ENCODE results near the gene NEK10. TPM values are rescaled to one million over a fixed set of nuclear protein-coding genes. Genes with fewer than 3 reads are reported as not detected.

Gene NEK10
- total and polyA plus RNA-seq, 2 of the 4 experiments (the other 2 are of a cell fraction) = 2.2 to 6.6 TPM

DNA sequence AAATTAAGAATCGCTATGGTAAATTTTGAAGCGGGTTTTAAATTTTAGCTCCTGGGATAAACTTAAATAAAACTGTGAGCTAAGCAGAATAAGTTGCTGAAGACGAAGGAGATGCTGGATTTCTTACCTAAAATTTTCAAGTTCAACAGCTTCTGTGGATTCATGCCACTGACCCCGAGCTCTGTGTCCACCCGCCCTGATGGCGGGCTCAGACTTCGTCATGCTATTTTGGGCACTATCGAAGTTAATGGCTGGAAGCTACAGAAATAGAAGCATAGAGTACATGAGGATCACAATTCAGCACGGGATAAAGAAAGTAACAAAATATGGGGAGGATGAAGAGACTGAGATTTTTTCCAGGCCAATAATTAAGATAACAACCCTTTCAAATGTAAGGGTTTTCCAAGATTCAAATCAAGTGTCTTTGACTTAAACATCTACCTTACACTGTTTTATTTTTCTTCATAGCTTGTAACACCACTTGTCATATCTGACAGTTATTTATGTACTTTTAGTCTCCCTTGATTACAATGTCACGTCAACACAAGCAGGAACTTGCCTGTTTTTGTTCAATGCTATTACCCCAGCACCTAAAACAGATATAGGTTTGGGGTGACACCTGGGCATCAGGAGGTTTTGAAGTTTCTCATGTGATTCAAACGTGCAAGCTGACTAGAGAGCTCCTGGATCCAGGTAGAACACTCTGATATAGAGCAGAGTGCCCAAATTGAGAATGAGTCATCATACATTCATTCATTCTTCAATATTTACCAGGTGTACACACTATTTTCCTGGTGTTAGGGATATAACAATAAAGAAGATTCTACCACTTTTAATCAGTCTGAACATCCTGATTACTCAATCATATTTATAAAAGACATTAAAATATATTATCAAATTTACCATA, 23.0 kb downstream of the NEK10 start:
- no TSS peak for BruUV-seq (replicated peaks)
- intact Hi-C loops (cut with micrococcal nuclease) = no loop called here
- no peak overlapping the region for H2BK120ac ChIP-seq (ENCODE audit: low read depth, low read length)
- ATAC-seq (ENCODE audit: low read depth) (no peak), DNase-seq (no peak)
- no peak overlapping the region for H2AK5ac ChIP-seq (ENCODE audit: low read depth, low read length)
- no peak overlapping the region for H2AK9ac ChIP-seq (replicated peaks; ENCODE audit: low read depth, low read length, poor library complexity)
- H3K9me1 ChIP-seq (ENCODE audit: insufficient read depth, low read length) = no peaks in the 10 kb centered on the region; the same call in 1 of the 2 replicates
- no peak overlapping the region for H3K4me3 ChIP-seq (ENCODE audit: insufficient read depth, low read depth, low read length)
- POLR2A ChIA-PET (ENCODE audit: unreplicated experiment) = no interaction called here
- no peak overlapping the region for H3K4ac ChIP-seq (ENCODE audit: low read depth, low read length)
- H4K91ac ChIP-seq (ENCODE audit: insufficient read depth, low read depth, low read length) = no peak overlapping the region
- no peaks in the 10 kb centered on the region for H4K20me1 ChIP-seq (ENCODE audit: insufficient read depth, low read length)
- no peak overlapping the region for H3K18ac ChIP-seq (ENCODE audit: low read depth, low read length)
- 94% methylated on average over 3 of the region's 11 CpGs; no CpG with 5 or more reads in 1 of the 2 experiments for WGBS, 2 experiments (ENCODE audit: extremely low coverage in 2 of 2, insufficient read length in 1 of 2)
- no peak overlapping the region for H4K5ac ChIP-seq (ENCODE audit: low read depth, low read length)
- H3K36me3 ChIP-seq (ENCODE audit: control insufficient read depth, insufficient read depth, low read length) = peaks cover 1% of the 10 kb centered on the region; the same call in 1 of the 2 replicates
- no peak overlapping the region for H2BK5ac ChIP-seq (ENCODE audit: low read depth, low read length, poor library complexity, severe bottlenecking)
- CTCF ChIA-PET = interaction anchor here (1.6 kb wide), 1 partner anchor 12 kb away, joined by 4 read pairs; no protein-coding TSS in a partner anchor
- no peaks in the 10 kb centered on the region for H3K27me3 ChIP-seq (ENCODE audit: control insufficient read depth, insufficient read depth, low read length)
- no peak overlapping the region for H2BK15ac ChIP-seq (ENCODE audit: low read depth, low read length)
- H3K14ac ChIP-seq (replicated peaks; ENCODE audit: low read depth, low read length) = no peak overlapping the region
- no peaks in the 10 kb centered on the region for H3K9me3 ChIP-seq (ENCODE audit: control insufficient read depth, insufficient read depth, low read length)
- H3K79me1 ChIP-seq (ENCODE audit: low read depth in 1 of 2, low read length in 2 of 2) = no peaks in the 10 kb centered on the region
- no peaks in the 10 kb centered on the region for H3K4me1 ChIP-seq (ENCODE audit: control insufficient read depth, insufficient read depth, low read length)
- H3K4me2 ChIP-seq (ENCODE audit: low read depth, low read length) = no peak overlapping the region
- in situ Hi-C loops (cut with MboI; ENCODE audit: low sequenced_read_pairs) = no loop called here
- dilution Hi-C loops (cut with HindIII; ENCODE audit: low sequenced_read_pairs, unreplicated experiment) = no loop called here
- no peak for TF ChIP-seq MAZ (IDR thresholded peaks at IDR 0.05; ENCODE audit: borderline replicate concordance, low read depth, low read length)
- no peak for TF ChIP-seq MAFK (IDR thresholded peaks at IDR 0.05; ENCODE audit: low read depth, low read length)
- no peak overlapping the region for H2AFZ ChIP-seq (replicated peaks; ENCODE audit: low read length, poor library complexity)
- H3K27ac ChIP-seq (ENCODE audit: insufficient read depth, low read length) = no peak overlapping the region
- H3K9ac ChIP-seq (ENCODE audit: low read depth, low read length) = no peak overlapping the region
- H3K23ac ChIP-seq (ENCODE audit: low read depth, low read length) = no peak overlapping the region
- H2BK20ac ChIP-seq (ENCODE audit: low read depth, low read length) = no peak overlapping the region
- no peak overlapping the region for H4K8ac ChIP-seq (ENCODE audit: low read depth in 2 of 2, low read length in 2 of 2)
- H3K56ac ChIP-seq (ENCODE audit: extremely low read depth, insufficient read depth, low read length) = no peak overlapping the region
